Colonic mucosa (tissue), 4 donors: ENCODE results near the gene TSPAN15. TPM values are rescaled to one million over a fixed set of nuclear protein-coding genes. Genes with fewer than 3 reads are reported as not detected.

Experiments used
- DNase-seq: peaks from one replicate; pipeline ENCODE4 v3.0.0-alpha.2; 2020
- H3K27ac ChIP-seq: fragments of 200-600 bp; one replicate; pipeline ENCODE4 v1.8.0; 2021
- H3K27me3 ChIP-seq: fragments of 200-600 bp; one replicate; pipeline ENCODE4 v1.8.0; 2021
- H3K36me3 ChIP-seq: fragments of 200-600 bp; one replicate; pipeline ENCODE4 v1.8.0; 2021
- H3K4me1 ChIP-seq: fragments of 200-600 bp; one replicate; pipeline ENCODE4 v1.8.0; 2021; ENCODE audit warnings: mild to moderate bottlenecking
- H3K4me3 ChIP-seq: fragments of 200-600 bp; one replicate; pipeline ENCODE4 v1.8.0; 2021
- H3K9ac ChIP-seq, 2 donors: one replicate each; pipeline ENCODE4 v1.7.0; 2013; ENCODE audit warnings: control low read depth in 2 of 2, low read depth in 2 of 2, low read length in 2 of 2
- H3K9me3 ChIP-seq: fragments of 200-600 bp; one replicate; pipeline ENCODE4 v1.8.0; 2021
- intact Hi-C: fragments of 100-400 bp; cut with DNase I; formaldehyde crosslinking; loops from one replicate; pipeline ENCODE4 v1.14.1; 2022
- total RNA-seq, 2 donors: library from RNA; stranded (reverse); fragmentation: NEBNext Ultra II Directional in 1 of 2; extraction: Animal tissue kit (Norgen Biotek cat#: 25700) in 1 of 2; gene quantifications; one replicate each; pipeline ENCODE4 v1.2.1, GENCODE V29; 2021
- TF ChIP-seq, protein P1 (sequence below): fragments of 200-600 bp; IDR thresholded peaks from one replicate; pipeline ENCODE4 v1.8.0; 2022; ENCODE audit warnings: antibody characterized with exemption, mild to moderate bottlenecking
- donor health status: healthy.
- donor health status: DM: no; HTN: no; CAD: no.
- donor health status: DM: no; HTN: no; CAD: no.

The TSPAN15 gene
- total RNA-seq, 2 donors from 2014 or later: 129 TPM

DNA sequence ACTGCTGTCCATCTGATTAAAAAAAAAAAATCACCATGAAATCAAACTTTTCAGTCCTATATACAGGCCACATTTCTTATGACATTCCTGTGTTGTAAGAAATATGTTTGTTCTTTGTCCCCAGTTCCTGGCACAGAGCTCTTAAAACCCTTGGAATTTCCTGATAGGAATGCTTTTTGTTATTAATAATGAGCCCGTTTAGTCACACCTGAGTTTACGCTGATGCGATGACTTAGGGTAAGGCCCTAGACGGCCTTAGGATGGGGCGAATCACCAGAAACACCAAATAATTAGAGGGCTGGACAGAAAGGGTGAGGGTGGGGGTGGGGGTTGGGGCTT, 17.5 kb downstream of the TSPAN15 start:
- no peaks in the 10 kb centered on the region for H3K27me3 ChIP-seq
- DNase-seq: no peak
- TF ChIP-seq, protein P1, sequence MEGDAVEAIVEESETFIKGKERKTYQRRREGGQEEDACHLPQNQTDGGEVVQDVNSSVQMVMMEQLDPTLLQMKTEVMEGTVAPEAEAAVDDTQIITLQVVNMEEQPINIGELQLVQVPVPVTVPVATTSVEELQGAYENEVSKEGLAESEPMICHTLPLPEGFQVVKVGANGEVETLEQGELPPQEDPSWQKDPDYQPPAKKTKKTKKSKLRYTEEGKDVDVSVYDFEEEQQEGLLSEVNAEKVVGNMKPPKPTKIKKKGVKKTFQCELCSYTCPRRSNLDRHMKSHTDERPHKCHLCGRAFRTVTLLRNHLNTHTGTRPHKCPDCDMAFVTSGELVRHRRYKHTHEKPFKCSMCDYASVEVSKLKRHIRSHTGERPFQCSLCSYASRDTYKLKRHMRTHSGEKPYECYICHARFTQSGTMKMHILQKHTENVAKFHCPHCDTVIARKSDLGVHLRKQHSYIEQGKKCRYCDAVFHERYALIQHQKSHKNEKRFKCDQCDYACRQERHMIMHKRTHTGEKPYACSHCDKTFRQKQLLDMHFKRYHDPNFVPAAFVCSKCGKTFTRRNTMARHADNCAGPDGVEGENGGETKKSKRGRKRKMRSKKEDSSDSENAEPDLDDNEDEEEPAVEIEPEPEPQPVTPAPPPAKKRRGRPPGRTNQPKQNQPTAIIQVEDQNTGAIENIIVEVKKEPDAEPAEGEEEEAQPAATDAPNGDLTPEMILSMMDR: no peak
- no peak overlapping the region for H3K27ac ChIP-seq
- no peaks in the 10 kb centered on the region for H3K36me3 ChIP-seq
- intact Hi-C loops: no loop called here
- H3K9ac ChIP-seq: no peak overlapping the region
- no peaks in the 10 kb centered on the region for H3K9me3 ChIP-seq
- H3K4me1 ChIP-seq: peaks cover 5% of the 10 kb centered on the region
- no peak overlapping the region for H3K4me3 ChIP-seq

DNA sequence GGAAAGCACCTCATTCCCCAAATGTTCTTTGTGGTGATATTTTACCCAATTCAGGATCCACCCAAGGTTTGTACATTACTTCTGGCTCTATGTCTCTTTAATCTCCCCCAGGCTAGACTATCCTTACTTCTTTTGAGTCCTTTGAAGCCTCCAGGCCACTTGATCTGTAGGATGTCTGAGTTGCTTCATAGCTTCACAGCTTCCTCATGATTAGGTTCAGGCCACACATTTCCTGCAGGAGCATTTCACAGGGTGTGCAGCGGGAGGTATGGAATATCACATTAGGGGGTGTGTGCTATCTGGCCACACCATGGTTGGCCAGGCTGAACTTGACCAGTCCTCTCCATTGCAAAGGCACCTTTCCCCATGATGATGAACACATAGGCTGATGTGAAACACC, 18.7 kb downstream of the TSPAN15 start:
- Histone ChIP-seq H3K27ac (no peak overlapping the region), H3K9ac (no peak overlapping the region), H3K9me3 (no peaks in the 10 kb centered on the region), H3K4me3 (no peak overlapping the region), H3K27me3 (no peaks in the 10 kb centered on the region), H3K4me1 (no peaks in the 10 kb centered on the region), H3K36me3 (no peaks in the 10 kb centered on the region)
- TF ChIP-seq, protein P1: no peak
- DNase-seq: no peak
- intact Hi-C loops: no loop called here

DNA sequence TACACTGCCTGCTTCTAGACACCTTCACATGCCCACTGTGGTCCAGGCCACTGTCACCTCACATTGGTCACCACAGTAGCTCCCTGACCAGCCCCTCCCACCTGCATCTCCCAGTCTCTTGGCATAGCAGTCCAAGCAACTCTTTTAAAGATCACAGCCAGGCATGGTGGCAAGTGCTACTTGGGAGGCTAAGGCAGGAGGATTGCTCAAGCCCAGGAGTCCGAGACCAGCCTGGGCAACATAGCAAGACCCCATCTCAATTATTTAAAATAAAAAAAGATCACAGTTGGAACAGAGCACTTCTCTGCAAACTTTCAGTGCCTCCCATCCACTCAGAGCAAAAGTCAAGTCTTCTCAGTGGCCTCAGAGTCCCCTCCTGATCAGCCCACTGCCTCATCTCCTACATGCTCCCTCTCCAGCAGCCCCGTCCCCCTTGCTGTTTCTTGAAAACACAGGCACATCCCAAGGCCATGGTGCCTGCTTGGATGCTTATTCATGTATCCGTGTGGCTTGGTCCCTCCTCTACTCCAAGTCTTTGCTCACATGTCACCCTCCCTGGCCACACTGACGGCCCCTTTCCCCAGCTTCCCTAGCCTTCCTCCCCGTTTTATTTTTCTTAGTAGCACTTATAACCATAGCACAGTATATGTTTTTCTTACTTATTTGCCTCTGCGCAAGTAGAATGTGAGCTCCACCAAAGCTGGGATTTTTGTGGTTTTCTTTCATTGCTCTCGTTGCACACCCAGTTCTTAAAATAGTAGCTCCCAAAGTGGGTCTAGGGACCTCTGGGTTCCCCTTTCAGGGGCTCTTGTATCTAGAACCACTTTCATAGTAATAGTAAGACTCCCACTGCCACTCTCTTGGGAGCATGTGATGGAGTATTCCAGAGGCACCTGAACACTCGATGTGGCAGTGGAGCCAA, 19.5 kb downstream of the TSPAN15 start:
- no peaks in the 10 kb centered on the region for H3K9me3 ChIP-seq
- H3K27ac ChIP-seq: no peak overlapping the region
- H3K9ac ChIP-seq: no peak overlapping the region
- TF ChIP-seq, protein P1: no peak
- DNase-seq: no peak
- H3K4me3 ChIP-seq: no peak overlapping the region
- H3K27me3 ChIP-seq: no peaks in the 10 kb centered on the region
- H3K4me1 ChIP-seq: peaks cover 4% of the 10 kb centered on the region
- intact Hi-C loops: no loop called here
- H3K36me3 ChIP-seq: no peaks in the 10 kb centered on the region

DNA sequence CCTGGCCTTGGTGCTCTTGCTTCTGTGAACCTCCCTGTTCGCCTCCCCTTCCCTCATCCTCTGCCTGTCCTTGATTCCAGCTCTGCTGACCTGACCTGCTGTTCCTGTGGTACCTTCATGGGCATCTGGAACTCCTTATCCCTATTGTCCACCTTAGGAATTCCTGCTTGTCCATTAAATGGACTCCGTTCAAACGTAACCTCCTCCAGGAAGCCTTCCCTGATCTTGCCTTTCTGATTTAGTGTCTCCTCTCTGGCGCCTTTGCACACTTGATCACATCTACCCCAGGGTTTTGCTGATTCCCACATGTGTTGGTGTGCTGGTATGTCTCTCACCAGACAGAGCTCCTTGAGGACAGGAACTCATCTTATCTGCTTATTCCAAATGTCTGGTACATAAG, 20.9 kb downstream of the TSPAN15 start:
- no peak for DNase-seq
- TF ChIP-seq, protein P1: no peak
- H3K27me3 ChIP-seq: no peaks in the 10 kb centered on the region
- no peak overlapping the region for H3K9ac ChIP-seq
- H3K36me3 ChIP-seq: no peaks in the 10 kb centered on the region
- no peaks in the 10 kb centered on the region for H3K9me3 ChIP-seq
- intact Hi-C loops: no loop called here
- no peak overlapping the region for H3K27ac ChIP-seq
- no peak overlapping the region for H3K4me3 ChIP-seq
- peaks cover 4% of the 10 kb centered on the region for H3K4me1 ChIP-seq

DNA sequence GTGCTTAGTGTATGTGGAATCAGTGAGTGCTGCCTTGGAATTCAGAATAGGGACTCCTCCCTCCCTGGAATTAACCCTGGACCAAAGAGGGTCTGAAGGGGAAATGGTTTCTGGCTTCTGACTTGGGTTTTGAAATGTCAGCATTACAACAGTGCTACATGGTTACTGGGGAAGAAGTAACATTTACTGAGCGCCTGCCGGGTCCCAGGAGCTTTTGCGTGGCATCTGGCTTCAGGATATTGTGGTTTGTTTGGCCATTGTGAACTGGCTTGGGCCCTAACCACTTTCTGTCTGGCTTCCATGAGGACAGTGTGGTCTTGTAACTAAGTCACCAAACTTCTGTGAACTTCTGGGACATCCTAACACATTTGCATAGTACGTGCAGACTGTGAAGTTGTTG, 21.3 kb downstream of the TSPAN15 start:
- no peaks in the 10 kb centered on the region for H3K27me3 ChIP-seq
- intact Hi-C loops: no loop called here
- no peak overlapping the region for H3K4me3 ChIP-seq
- no peak overlapping the region for H3K27ac ChIP-seq
- no peaks in the 10 kb centered on the region for H3K36me3 ChIP-seq
- TF ChIP-seq, protein P1: no peak
- no peak overlapping the region for H3K9ac ChIP-seq
- H3K9me3 ChIP-seq: no peaks in the 10 kb centered on the region
- H3K4me1 ChIP-seq: peaks cover 4% of the 10 kb centered on the region
- no peak for DNase-seq
